HL-60 (cell line): Measurements from ENCODE around the gene CALN1.

Source experiments
- DNase-seq, 2 experiments: peaks; one replicate each; pipeline ENCODE4 v3.0.0-alpha.2; 2010 to 2020; ENCODE audit warnings: low read depth in 1 of 2, low spot score in 1 of 2
- H3K27ac ChIP-seq: fragments of 250-450 bp; sonication (Bioruptor Pico); replicated peaks from 2 replicates; pipeline ENCODE4 v1.5.1; 2020; ENCODE audit warnings: mild to moderate bottlenecking, moderate library complexity
- H3K27me3 ChIP-seq: fragments of 250-450 bp; sonication (Bioruptor Pico); 2 replicates; pipeline ENCODE4 v1.5.1; 2021; ENCODE audit warnings: mild to moderate bottlenecking, moderate library complexity; ENCODE audit not compliant: insufficient read depth, poor library complexity, severe bottlenecking
- H3K4me3 ChIP-seq: replicated peaks from 2 replicates; pipeline ENCODE4 v1.5.1; 2011; ENCODE audit warnings: mild to moderate bottlenecking, control low read depth, low read length; ENCODE audit not compliant: insufficient read depth
- GABPA ChIP-seq: IDR thresholded peaks from 2 replicates; pipeline ENCODE4 v1.6.1; 2012; ENCODE audit warnings: low read depth
- POLR2AphosphoS5 ChIP-seq: IDR thresholded peaks from 2 replicates; pipeline ENCODE4 v1.6.1; 2012; ENCODE audit warnings: low read depth
- SPI1 ChIP-seq: IDR thresholded peaks from 2 replicates; pipeline ENCODE4 v1.6.1; 2012; ENCODE audit warnings: low read depth, mild to moderate bottlenecking, borderline replicate concordance
- TF ChIP-seq, protein P1 (sequence below): IDR thresholded peaks from one replicate; pipeline ENCODE4 v1.5.1; 2011; ENCODE audit warnings: low read length, control low read depth, inconsistent platforms; ENCODE audit not compliant: insufficient read depth
- TF ChIP-seq, protein P2 (sequence below): IDR thresholded peaks from 2 replicates; pipeline ENCODE4 v1.6.1; 2012; ENCODE audit warnings: low read depth; ENCODE audit not compliant: insufficient replicate concordance

Gene CALN1

DNA sequence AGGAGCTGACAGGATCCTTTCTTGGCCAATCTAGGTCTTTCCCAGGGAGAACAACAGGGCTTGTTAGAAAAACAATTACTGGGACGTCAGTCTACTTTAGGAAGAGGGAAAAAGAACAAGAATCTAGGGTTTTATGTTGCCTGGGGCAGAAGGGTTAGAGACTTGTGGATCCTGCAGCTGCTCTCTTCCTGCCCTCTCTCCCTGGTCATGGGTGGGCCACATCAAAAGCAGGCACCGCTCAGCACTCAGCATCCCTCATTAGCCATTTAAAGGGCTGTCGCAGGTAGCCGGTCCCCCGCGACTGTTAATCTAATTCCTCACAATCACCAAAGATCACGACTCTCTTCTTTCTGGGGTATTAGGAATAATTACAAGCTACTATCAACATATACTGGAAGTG is 631.9 kb downstream of the CALN1 start:
- Histone ChIP-seq H3K27ac (no peak overlapping the region), H3K27me3 (no peaks in the 10 kb centered on the region), H3K4me3 (no peak overlapping the region)
- TF ChIP-seq, protein P1, sequence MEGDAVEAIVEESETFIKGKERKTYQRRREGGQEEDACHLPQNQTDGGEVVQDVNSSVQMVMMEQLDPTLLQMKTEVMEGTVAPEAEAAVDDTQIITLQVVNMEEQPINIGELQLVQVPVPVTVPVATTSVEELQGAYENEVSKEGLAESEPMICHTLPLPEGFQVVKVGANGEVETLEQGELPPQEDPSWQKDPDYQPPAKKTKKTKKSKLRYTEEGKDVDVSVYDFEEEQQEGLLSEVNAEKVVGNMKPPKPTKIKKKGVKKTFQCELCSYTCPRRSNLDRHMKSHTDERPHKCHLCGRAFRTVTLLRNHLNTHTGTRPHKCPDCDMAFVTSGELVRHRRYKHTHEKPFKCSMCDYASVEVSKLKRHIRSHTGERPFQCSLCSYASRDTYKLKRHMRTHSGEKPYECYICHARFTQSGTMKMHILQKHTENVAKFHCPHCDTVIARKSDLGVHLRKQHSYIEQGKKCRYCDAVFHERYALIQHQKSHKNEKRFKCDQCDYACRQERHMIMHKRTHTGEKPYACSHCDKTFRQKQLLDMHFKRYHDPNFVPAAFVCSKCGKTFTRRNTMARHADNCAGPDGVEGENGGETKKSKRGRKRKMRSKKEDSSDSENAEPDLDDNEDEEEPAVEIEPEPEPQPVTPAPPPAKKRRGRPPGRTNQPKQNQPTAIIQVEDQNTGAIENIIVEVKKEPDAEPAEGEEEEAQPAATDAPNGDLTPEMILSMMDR = no peak
- DNase-seq = no peak

DNA sequence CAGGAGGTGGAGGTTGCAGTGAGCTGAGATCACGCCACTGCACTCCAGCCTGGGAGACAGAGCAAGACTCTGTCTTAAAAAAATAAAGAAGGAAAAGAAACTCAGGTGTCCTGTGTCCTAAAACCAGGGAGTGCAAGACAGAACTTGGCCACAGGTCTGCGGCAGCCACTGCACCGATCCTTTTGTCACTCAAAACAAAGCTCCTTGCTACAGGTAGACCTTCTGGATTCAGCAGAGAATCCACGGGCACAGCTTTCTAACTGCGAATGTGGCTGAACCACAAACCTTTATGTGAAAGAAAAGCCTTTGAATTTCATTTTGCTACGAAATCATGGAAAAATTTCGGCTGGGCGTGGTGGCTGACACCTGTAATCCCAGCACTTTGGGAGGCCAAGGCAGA is 634.9 kb downstream of the CALN1 start:
- Histone ChIP-seq H3K4me3 (no peak overlapping the region), H3K27ac (no peak overlapping the region), H3K27me3 (no peaks in the 10 kb centered on the region)
- DNase-seq = no peak
- TF ChIP-seq GABPA = no peak
- TF ChIP-seq, protein P1 = no peak
- TF ChIP-seq SPI1 = no peak
- TF ChIP-seq, protein P2, sequence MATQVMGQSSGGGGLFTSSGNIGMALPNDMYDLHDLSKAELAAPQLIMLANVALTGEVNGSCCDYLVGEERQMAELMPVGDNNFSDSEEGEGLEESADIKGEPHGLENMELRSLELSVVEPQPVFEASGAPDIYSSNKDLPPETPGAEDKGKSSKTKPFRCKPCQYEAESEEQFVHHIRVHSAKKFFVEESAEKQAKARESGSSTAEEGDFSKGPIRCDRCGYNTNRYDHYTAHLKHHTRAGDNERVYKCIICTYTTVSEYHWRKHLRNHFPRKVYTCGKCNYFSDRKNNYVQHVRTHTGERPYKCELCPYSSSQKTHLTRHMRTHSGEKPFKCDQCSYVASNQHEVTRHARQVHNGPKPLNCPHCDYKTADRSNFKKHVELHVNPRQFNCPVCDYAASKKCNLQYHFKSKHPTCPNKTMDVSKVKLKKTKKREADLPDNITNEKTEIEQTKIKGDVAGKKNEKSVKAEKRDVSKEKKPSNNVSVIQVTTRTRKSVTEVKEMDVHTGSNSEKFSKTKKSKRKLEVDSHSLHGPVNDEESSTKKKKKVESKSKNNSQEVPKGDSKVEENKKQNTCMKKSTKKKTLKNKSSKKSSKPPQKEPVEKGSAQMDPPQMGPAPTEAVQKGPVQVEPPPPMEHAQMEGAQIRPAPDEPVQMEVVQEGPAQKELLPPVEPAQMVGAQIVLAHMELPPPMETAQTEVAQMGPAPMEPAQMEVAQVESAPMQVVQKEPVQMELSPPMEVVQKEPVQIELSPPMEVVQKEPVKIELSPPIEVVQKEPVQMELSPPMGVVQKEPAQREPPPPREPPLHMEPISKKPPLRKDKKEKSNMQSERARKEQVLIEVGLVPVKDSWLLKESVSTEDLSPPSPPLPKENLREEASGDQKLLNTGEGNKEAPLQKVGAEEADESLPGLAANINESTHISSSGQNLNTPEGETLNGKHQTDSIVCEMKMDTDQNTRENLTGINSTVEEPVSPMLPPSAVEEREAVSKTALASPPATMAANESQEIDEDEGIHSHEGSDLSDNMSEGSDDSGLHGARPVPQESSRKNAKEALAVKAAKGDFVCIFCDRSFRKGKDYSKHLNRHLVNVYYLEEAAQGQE = no peak
- TF ChIP-seq POLR2AphosphoS5 = no peak

DNA sequence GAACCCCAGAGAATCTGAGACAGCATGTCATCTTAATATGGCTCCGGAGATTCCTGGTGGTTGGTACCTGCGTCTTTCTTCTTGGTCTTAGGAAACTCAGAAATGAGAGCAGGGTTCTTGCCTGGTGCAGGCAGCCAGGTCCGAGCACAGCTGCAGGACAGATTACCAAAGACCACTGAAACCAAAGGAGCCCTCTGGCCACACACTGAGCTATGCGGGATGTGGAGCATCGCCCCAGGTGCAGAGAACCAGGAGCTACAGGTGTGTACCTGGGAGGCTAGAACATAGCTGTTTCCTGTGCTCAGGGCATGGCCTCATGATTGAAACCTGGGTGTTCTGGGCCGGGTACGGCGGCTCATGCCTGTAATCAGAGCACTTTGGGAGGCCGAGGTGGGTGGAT is 635.4 kb downstream of the CALN1 start:
- DNase-seq = no peak
- no peak overlapping the region for H3K27ac ChIP-seq
- TF ChIP-seq, protein P1 = no peak
- no peak for TF ChIP-seq SPI1
- no peak for TF ChIP-seq GABPA
- TF ChIP-seq POLR2AphosphoS5 = no peak
- TF ChIP-seq, protein P2 = no peak
- no peak overlapping the region for H3K4me3 ChIP-seq
- H3K27me3 ChIP-seq = no peaks in the 10 kb centered on the region

DNA sequence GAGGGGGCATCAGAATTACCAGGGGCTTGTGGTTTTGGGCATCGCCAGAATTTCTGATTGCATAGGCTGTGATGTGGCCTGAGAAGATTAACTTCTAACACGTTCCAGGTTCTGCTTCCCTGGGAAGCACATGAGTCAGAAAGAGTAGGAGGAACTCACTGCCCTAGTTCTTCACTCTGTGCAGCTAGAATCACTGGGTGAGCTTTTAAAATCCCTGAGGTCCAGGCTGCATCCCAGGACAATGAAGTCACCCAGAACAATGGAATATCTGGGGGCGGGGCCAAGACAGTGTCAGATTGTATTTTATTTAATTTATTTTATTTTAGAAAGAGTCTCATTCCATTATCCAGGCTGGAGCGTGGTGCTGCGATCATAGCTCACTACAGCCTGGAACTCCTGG is 636.5 kb downstream of the CALN1 start:
- no peak for DNase-seq
- TF ChIP-seq SPI1 (no peak), POLR2AphosphoS5 (no peak), GABPA (no peak)
- TF ChIP-seq, protein P1 = no peak
- TF ChIP-seq, protein P2 = no peak
- no peak overlapping the region for H3K27ac ChIP-seq
- no peaks in the 10 kb centered on the region for H3K27me3 ChIP-seq
- H3K4me3 ChIP-seq = no peak overlapping the region
